ENCODE measurements around the gene SGSM1. TPM values are rescaled to one million over a fixed set of nuclear protein-coding genes. Genes with fewer than 3 reads are reported as not detected.

The SGSM1 gene
- total RNA-seq, 2 donors from 2014 or later, result 1.6 to 3.0 TPM

DNA sequence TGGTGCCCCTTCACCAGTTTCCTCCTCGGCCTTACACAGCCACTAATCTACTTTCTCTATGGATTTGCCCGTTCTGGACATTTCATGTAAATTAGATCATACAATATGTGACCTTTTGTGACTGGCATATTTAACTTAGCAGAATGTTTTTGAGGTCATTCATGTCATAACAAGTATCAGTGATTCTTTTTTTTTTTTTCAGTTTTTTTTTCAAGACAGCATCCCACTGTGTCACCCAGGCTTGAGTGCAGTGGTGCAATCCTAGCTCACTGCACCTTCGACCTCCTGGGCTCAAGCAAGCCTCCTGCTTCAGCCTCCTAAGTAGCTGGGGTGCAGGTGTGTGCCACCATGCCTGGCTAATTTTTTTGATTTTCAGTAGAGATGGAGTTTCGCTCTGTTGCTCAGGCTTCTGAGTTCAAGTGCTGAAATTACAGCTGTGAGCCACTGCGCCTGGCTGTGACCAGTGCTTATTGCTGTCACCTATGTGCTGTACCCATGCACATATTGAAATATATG is 169.2 kb downstream of the SGSM1 start:
- Histone ChIP-seq H3K9ac (ENCODE audit: extremely low read depth, low read length, poor library complexity, severe bottlenecking) (no peak overlapping the region), H3K27ac (ENCODE audit: low read depth, low read length) (no peak overlapping the region), H3K4me3 (ENCODE audit: low read length) (no peak overlapping the region), H3K27me3 (ENCODE audit: control insufficient read depth, insufficient read depth, low read length, poor library complexity, severe bottlenecking) (no peaks in the 10 kb centered on the region), H3K36me3 (ENCODE audit: control insufficient read depth, insufficient read depth, low read length) (no peaks in the 10 kb centered on the region), H3K4me1 (ENCODE audit: control insufficient read depth, insufficient read depth, low read length) (peaks cover 5% of the 10 kb centered on the region), H3K9me3 (ENCODE audit: control insufficient read depth, low read length) (no peaks in the 10 kb centered on the region)
- Mint-ChIP-seq H3K9me3 (no peaks in the 10 kb centered on the region), H3K36me3 (ENCODE audit: low read depth) (peaks cover 3% of the 10 kb centered on the region), H3K27me3 (ENCODE audit: insufficient read depth) (no peaks in the 10 kb centered on the region), H3K27ac (no peak overlapping the region), H3K4me3 (no peak overlapping the region), H3K4me1 (peaks cover 23% of the 10 kb centered on the region)
- 94% methylated on average over 2 to 5 of the region's 5 CpGs for WGBS, 2 experiments (ENCODE audit: insufficient coverage in 1 of 2, insufficient read length in 1 of 2)
- TF ChIP-seq, protein P1, sequence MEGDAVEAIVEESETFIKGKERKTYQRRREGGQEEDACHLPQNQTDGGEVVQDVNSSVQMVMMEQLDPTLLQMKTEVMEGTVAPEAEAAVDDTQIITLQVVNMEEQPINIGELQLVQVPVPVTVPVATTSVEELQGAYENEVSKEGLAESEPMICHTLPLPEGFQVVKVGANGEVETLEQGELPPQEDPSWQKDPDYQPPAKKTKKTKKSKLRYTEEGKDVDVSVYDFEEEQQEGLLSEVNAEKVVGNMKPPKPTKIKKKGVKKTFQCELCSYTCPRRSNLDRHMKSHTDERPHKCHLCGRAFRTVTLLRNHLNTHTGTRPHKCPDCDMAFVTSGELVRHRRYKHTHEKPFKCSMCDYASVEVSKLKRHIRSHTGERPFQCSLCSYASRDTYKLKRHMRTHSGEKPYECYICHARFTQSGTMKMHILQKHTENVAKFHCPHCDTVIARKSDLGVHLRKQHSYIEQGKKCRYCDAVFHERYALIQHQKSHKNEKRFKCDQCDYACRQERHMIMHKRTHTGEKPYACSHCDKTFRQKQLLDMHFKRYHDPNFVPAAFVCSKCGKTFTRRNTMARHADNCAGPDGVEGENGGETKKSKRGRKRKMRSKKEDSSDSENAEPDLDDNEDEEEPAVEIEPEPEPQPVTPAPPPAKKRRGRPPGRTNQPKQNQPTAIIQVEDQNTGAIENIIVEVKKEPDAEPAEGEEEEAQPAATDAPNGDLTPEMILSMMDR (conservative IDR thresholded peaks at IDR 0.05), result no peak
- DNase-seq, result no peak

DNA sequence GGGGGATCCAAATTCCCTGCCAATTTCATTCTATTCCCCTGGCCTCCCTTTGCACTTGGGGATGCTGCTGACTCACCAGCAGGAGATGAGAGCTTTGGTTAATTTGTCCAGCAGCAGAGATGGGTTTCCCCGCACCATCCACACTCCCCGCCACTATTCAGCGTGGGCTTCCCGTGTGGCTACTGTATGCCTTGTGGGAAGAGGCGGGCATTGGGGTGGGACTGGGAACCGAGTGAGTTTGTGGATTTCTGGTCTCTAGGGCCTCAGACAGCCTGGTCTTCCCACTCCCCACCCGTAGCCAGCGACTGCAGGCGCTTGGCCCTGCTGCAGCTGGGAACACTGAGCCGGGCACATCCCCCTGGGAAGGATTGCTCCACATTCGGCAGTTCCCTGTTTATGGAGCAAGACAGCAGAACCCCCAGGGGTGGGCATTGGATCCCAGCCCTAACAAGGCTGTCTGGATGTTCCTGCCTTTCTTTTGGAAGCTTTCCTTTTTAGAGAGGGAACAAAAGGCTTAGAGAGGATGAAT is 169.9 kb downstream of the SGSM1 start:
- Histone ChIP-seq H3K9ac (ENCODE audit: extremely low read depth, low read length, poor library complexity, severe bottlenecking) (peak overlapping the region; percentile 6), H3K4me3 (ENCODE audit: low read length) (no peak overlapping the region), H3K27me3 (ENCODE audit: control insufficient read depth, insufficient read depth, low read length, poor library complexity, severe bottlenecking) (no peaks in the 10 kb centered on the region), H3K9me3 (ENCODE audit: control insufficient read depth, low read length) (no peaks in the 10 kb centered on the region), H3K27ac (ENCODE audit: low read depth, low read length) (peak overlapping the region; percentile 61), H3K36me3 (ENCODE audit: control insufficient read depth, insufficient read depth, low read length) (no peaks in the 10 kb centered on the region), H3K4me1 (ENCODE audit: control insufficient read depth, insufficient read depth, low read length) (peaks cover 5% of the 10 kb centered on the region)
- Mint-ChIP-seq H3K36me3 (ENCODE audit: low read depth) (peaks cover 3% of the 10 kb centered on the region), H3K4me3 (no peak overlapping the region), H3K27me3 (ENCODE audit: insufficient read depth) (no peaks in the 10 kb centered on the region), H3K9me3 (no peaks in the 10 kb centered on the region), H3K27ac (peak overlapping the region; percentile 44), H3K4me1 (peaks cover 20% of the 10 kb centered on the region)
- DNase-seq, result no peak
- 71 to 72% methylated on average over 6 to 11 of the region's 11 CpGs for WGBS, 2 experiments (ENCODE audit: insufficient coverage in 1 of 2, insufficient read length in 1 of 2)
- TF ChIP-seq, protein P1 (conservative IDR thresholded peaks at IDR 0.05), result no peak

DNA sequence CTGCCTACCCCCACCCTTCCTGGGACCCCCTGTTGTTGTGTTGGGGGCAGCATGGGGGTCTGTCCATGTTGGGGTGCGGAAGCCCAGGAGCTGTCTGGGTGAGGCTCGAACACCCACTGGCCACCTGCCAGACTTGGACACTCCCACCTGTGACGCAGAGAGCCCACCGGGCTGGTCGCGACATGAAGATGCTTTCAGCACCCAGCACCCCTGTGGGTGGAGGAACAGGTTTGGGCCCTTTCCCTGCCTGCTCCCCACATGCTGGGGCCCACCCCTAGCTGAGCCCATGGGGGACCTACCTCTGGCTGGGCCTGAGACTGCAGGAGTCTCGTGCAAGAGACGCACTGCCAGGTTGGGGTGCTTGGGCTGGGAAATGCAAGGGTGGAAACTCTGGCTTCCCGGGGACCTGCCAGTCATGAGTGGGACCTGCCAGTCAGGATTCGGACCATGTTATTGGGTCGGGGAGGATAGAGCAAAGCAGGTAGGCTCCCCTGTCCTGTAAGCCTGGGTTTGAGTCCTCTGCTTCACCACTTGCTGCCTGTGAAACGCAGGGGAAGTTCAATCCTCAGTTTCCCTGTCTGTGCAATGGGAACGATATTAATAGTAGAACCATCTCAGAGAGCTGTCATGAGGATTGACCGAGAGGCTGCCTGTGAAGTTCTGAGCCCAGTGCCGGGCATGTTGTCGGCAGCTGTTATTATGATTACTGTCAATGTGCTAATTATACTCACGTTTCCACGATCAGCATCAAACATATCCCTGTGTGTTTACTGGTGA is 170.6 kb downstream of the SGSM1 start:
- peaks cover 25% of the 10 kb centered on the region for H3K4me1 Mint-ChIP-seq
- no peaks in the 10 kb centered on the region for H3K9me3 Mint-ChIP-seq
- peaks cover 5% of the 10 kb centered on the region for H3K4me1 ChIP-seq (ENCODE audit: control insufficient read depth, insufficient read depth, low read length)
- no peaks in the 10 kb centered on the region for H3K27me3 Mint-ChIP-seq (ENCODE audit: insufficient read depth)
- no peaks in the 10 kb centered on the region for H3K9me3 ChIP-seq (ENCODE audit: control insufficient read depth, low read length)
- no peaks in the 10 kb centered on the region for H3K27me3 ChIP-seq (ENCODE audit: control insufficient read depth, insufficient read depth, low read length, poor library complexity, severe bottlenecking)
- no peak overlapping the region for H3K4me3 Mint-ChIP-seq
- peak overlapping the region; percentile 6 for H3K9ac ChIP-seq (ENCODE audit: extremely low read depth, low read length, poor library complexity, severe bottlenecking)
- no peaks in the 10 kb centered on the region for H3K36me3 ChIP-seq (ENCODE audit: control insufficient read depth, insufficient read depth, low read length)
- no peak overlapping the region for H3K4me3 ChIP-seq (ENCODE audit: low read length)
- peaks cover 3% of the 10 kb centered on the region for H3K36me3 Mint-ChIP-seq (ENCODE audit: low read depth)
- 90 to 91% methylated on average over 16 to 18 of the region's 18 CpGs for WGBS, 2 experiments (ENCODE audit: insufficient coverage in 1 of 2, insufficient read length in 1 of 2)
- TF ChIP-seq, protein P1 (conservative IDR thresholded peaks at IDR 0.05), result no peak
- no peak for DNase-seq
- H3K27ac Mint-ChIP-seq, result peak overlapping the region; percentile 85
- H3K27ac ChIP-seq (ENCODE audit: low read depth, low read length), result peak overlapping the region; percentile 61

Other genes starting within 250 kb of the SGSM1 start
- 10 to 100 TPM; 27.4 to 31.2 TPM for gene LRRC75B, start 213.1 kb upstream of the SGSM1 start, total RNA-seq
- 10 to 100 TPM; 22.4 to 52.8 TPM for gene GGT1, start 203.0 kb upstream of the SGSM1 start, total RNA-seq
- gene PIWIL3, start 31.5 kb upstream of the SGSM1 start, total RNA-seq, result not detected
- not detected for gene LHFPL7, start 140.5 kb downstream of the SGSM1 start, total RNA-seq
- gene KIAA1671, start 146.5 kb downstream of the SGSM1 start, total RNA-seq, result 10 to 100 TPM; 38.8 to 43.7 TPM

Measured in endodermal cell (in vitro differentiated cells).